Hepatocyte (in vitro differentiated cells): ENCODE measurements around the gene RREB1. TPM values are rescaled to one million over a fixed set of nuclear protein-coding genes. Genes with fewer than 3 reads are reported as not detected.

Source experiments
- DNase-seq: peaks from one replicate; pipeline ENCODE4 v3.0.0-alpha.2; 2016; ENCODE audit warnings: low spot score
- H2AFZ ChIP-seq: fragments of 200-600 bp; sonication (generic); 2 replicates; pipeline ENCODE4 v1.6.0; 2016; ENCODE audit warnings: antibody characterized with exemption, mild to moderate bottlenecking
- H3K27ac ChIP-seq: fragments of 200-600 bp; sonication (generic); 2 replicates; pipeline ENCODE4 v1.5.1; 2016; ENCODE audit warnings: mild to moderate bottlenecking
- H3K27me3 ChIP-seq: fragments of 200-600 bp; sonication (generic); 2 replicates; pipeline ENCODE4 v1.6.1; 2016
- H3K36me3 ChIP-seq: fragments of 200-600 bp; sonication (generic); replicated peaks from 2 replicates; pipeline ENCODE4 v1.5.1; 2016; ENCODE audit warnings: low read depth; ENCODE audit not compliant: insufficient read depth
- H3K4me1 ChIP-seq: fragments of 200-600 bp; sonication (generic); 2 replicates; pipeline ENCODE4 v1.5.1; 2016; ENCODE audit warnings: mild to moderate bottlenecking, moderate library complexity; ENCODE audit not compliant: insufficient read depth
- H3K4me2 ChIP-seq: fragments of 200-600 bp; sonication (generic); 2 replicates; pipeline ENCODE4 v1.6.0; 2016
- H3K4me3 ChIP-seq: fragments of 200-600 bp; sonication (generic); 2 replicates; pipeline ENCODE4 v1.5.1; 2016; ENCODE audit warnings: mild to moderate bottlenecking
- H3K79me2 ChIP-seq: fragments of 200-600 bp; sonication (generic); 2 replicates; pipeline ENCODE4 v1.6.0; 2017; ENCODE audit warnings: mild to moderate bottlenecking
- H3K9me2 ChIP-seq: fragments of 200-600 bp; sonication (generic); replicated peaks from 2 replicates; pipeline ENCODE4 v1.6.0; 2017; ENCODE audit warnings: mild to moderate bottlenecking; ENCODE audit not compliant: insufficient read depth
- H3K9me3 ChIP-seq: fragments of 200-600 bp; sonication (generic); 2 replicates; pipeline ENCODE4 v1.5.1; 2016; ENCODE audit warnings: low read depth, mild to moderate bottlenecking
- H4K20me1 ChIP-seq: fragments of 200-600 bp; sonication (generic); 2 replicates; pipeline ENCODE4 v1.6.0; 2016; ENCODE audit warnings: mild to moderate bottlenecking; ENCODE audit not compliant: insufficient read depth, poor library complexity, severe bottlenecking
- EZH2 ChIP-seq: fragments of 200-600 bp; sonication (generic); IDR thresholded peaks from 2 replicates; pipeline ENCODE4 v1.6.1; 2016; ENCODE audit warnings: antibody characterized with exemption, mild to moderate bottlenecking, borderline replicate concordance
- EZH2phosphoT487 ChIP-seq: fragments of 200-600 bp; sonication (generic); IDR thresholded peaks from one replicate; pipeline ENCODE4 v1.6.1; 2018; ENCODE audit warnings: antibody characterized with exemption, mild to moderate bottlenecking, low read depth, moderate library complexity; ENCODE audit not compliant: unreplicated experiment, severe bottlenecking
- WGBS: methylation state at CpG from one replicate; pipeline ENCODE4 v1.1.6; 2016; ENCODE audit warnings: low lambda C conversion rate; ENCODE audit errors: missing lambda C conversion rate; 5-methylcytosine and 5-hydroxymethylcytosine counted together
- polyA plus RNA-seq: library from polyadenylated mRNA; unstranded; fragments of >200 nt; fragmentation: Nextera tagmentation; extraction: Ambion mirVana; gene quantifications from 2 replicates; pipeline ENCODE4 v1.2.1, GENCODE V29; 2016
- total RNA-seq: library from RNA; depleted of rRNA; stranded (reverse); fragments of >200 nt; gene quantifications from 2 replicates; pipeline ENCODE4 v1.2.3, GENCODE V29; 2014
- TF ChIP-seq, protein P1 (sequence below): fragments of 200-600 bp; sonication (generic); IDR thresholded peaks from 2 replicates; pipeline ENCODE4 v1.5.1; 2016; ENCODE audit warnings: antibody characterized with exemption, mild to moderate bottlenecking; ENCODE audit not compliant: poor library complexity

The RREB1 gene
- total and polyA plus RNA-seq, 2 experiments from 2014 or later = 15.2 to 28.7 TPM

DNA sequence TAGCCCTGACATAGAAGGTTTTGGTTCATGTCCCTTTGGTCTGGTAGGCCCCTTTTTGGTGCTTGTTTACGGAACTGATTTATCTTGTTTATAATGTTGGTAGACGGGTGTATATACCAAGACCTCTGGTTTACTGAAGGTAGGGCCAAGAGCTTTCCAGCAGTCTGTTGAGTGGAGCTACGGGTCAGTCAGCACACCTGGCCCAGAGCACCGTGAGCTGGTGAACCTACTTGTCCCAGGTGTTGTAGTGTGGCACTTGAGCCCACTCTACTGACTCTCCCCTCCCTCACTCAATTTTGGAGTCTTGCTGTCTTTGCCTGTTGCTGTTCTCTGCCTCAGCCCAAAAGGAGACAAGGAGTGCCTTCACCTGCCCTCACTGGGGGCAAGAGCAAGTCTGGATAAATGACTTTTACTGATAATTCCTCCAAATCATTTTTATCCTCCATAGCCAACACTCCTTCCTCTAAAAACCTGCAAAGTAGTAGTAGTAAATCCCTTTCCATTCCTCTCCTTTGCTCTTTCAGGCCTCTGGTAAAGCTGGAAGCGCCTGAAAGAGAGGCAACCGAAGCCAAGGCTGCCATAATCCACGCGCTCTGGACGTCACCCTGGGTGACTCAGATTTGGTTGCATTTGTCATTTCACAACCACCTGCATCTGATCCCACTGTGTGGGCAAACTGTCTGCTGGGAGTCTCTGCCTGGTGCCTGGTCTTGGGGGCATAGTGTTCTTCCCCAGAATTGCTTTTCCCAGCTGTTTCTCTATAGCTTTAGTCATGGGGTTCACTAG, 22.2 kb downstream of the RREB1 start:
- Histone ChIP-seq H3K4me1 (peaks cover 2% of the 10 kb centered on the region), H3K9me2 (no peaks in the 10 kb centered on the region), H2AFZ (no peak overlapping the region), H3K4me2 (no peak overlapping the region), H3K27me3 (no peaks in the 10 kb centered on the region), H3K27ac (peak overlapping the region; percentile 50), H3K9me3 (no peaks in the 10 kb centered on the region), H4K20me1 (peaks cover 67% of the 10 kb centered on the region), H3K4me3 (no peak overlapping the region), H3K36me3 (no peaks in the 10 kb centered on the region), H3K79me2 (peaks cover 99% of the 10 kb centered on the region)
- 84% methylated on average over 9 of the region's 9 CpGs for WGBS
- no peak for TF ChIP-seq EZH2phosphoT487
- TF ChIP-seq, protein P1, sequence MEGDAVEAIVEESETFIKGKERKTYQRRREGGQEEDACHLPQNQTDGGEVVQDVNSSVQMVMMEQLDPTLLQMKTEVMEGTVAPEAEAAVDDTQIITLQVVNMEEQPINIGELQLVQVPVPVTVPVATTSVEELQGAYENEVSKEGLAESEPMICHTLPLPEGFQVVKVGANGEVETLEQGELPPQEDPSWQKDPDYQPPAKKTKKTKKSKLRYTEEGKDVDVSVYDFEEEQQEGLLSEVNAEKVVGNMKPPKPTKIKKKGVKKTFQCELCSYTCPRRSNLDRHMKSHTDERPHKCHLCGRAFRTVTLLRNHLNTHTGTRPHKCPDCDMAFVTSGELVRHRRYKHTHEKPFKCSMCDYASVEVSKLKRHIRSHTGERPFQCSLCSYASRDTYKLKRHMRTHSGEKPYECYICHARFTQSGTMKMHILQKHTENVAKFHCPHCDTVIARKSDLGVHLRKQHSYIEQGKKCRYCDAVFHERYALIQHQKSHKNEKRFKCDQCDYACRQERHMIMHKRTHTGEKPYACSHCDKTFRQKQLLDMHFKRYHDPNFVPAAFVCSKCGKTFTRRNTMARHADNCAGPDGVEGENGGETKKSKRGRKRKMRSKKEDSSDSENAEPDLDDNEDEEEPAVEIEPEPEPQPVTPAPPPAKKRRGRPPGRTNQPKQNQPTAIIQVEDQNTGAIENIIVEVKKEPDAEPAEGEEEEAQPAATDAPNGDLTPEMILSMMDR = no peak
- TF ChIP-seq EZH2 = no peak
- DNase-seq = no peak

DNA sequence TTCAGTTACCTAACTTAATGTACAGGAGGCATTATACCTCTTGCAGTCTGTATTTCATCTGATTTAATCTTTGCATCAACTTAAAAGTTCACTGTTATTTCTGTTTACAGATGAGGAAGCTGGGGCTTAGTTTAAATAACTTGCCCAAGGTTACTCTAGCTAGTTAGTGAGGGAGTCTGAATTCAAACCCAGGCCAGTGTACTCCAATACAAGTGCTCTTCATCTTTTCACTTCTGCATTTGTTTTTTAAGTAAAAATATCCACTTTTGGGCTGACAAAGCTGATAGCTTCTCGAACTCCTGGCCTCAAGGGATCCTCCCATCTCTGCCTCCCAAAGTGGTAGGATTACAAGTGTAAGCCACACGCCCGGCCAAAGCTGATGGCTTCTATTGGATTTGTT, 23.6 kb downstream of the RREB1 start:
- DNase-seq = no peak
- no peaks in the 10 kb centered on the region for H3K27me3 ChIP-seq
- peaks cover 99% of the 10 kb centered on the region for H3K79me2 ChIP-seq
- no peak overlapping the region for H3K4me3 ChIP-seq
- H3K4me1 ChIP-seq = no peaks in the 10 kb centered on the region
- peaks cover 62% of the 10 kb centered on the region for H4K20me1 ChIP-seq
- 92% methylated on average over 3 of the region's 3 CpGs for WGBS
- H3K27ac ChIP-seq = no peak overlapping the region
- no peak overlapping the region for H3K4me2 ChIP-seq
- H3K9me3 ChIP-seq = no peaks in the 10 kb centered on the region
- no peaks in the 10 kb centered on the region for H3K36me3 ChIP-seq
- no peak overlapping the region for H2AFZ ChIP-seq
- H3K9me2 ChIP-seq = no peaks in the 10 kb centered on the region
- TF ChIP-seq EZH2 = no peak
- no peak for TF ChIP-seq EZH2phosphoT487

DNA sequence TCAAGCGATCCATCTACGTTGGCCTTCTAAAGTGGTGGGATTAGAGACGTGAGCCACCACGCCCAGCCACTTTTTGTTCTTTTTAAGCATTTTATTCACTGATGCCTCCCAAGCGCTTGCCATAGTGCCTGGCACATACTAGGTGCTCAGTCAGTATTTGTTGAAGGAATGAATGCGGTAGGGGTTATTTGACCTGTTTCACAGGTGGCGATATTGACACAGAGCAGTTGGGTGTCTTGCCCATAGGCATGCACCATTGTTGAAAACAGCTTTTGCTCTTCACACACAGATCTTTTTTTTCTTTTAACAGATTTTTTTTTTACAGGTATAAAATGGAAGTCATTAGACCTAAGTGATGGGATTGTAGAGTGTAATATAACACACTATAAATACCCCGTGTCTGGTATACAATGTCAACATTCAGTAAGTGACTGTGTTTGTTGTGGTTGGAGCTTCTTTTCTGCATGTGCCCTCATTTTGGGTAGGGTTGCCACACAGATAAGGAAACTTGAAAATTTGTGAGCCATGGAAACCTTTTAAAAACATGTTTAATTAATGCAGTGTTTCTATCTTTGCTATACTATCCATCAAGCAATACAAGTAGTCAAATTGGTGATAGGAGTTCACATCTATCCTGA, 24.8 kb downstream of the RREB1 start:
- no peak overlapping the region for H3K4me3 ChIP-seq
- TF ChIP-seq EZH2phosphoT487 (no peak), EZH2 (no peak)
- TF ChIP-seq, protein P1 = no peak
- peaks cover 5% of the 10 kb centered on the region for H3K4me1 ChIP-seq
- H3K4me2 ChIP-seq = no peak overlapping the region
- H4K20me1 ChIP-seq = peaks cover 52% of the 10 kb centered on the region
- no peak overlapping the region for H3K27ac ChIP-seq
- H3K9me3 ChIP-seq = no peaks in the 10 kb centered on the region
- 88% methylated on average over 8 of the region's 8 CpGs for WGBS
- H3K79me2 ChIP-seq = peaks cover 99% of the 10 kb centered on the region
- H2AFZ ChIP-seq = no peak overlapping the region
- DNase-seq = no peak
- H3K9me2 ChIP-seq = no peaks in the 10 kb centered on the region
- H3K27me3 ChIP-seq = no peaks in the 10 kb centered on the region
- no peaks in the 10 kb centered on the region for H3K36me3 ChIP-seq

DNA sequence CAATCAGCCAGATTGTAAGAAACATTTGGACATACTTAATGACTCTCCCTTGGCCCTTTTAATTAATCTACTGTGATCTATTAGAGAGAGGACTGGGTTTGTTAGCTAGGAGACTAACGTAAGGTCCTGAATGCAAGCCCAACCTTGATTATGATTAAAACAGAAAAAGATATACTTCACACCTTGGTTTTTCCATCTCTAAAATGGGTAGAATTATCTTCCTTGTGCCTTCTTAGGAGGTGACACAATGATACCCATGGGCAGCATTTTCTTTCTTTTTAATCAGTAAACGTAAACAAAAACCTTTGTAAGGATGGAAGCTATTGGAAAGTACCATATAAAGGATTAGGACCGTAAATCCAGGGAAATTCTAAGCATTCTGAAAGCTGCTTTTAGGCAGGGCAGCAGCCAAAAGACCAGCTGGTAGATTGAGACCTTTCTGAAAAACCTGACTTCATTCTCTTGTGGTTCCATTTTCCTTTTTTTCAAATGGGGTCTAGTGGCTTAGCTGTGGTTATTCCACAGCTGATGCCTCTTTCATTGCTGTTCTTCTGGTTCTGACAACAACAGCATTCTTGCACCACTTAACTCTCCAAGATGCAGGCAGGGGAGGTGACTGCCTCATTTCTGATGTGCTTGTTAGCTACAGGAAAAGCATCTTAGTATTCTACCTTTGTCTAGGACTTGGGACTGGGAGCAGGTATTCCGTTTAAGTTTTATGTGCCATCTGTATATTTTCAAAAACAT, 27.4 kb downstream of the RREB1 start:
- Histone ChIP-seq H3K4me3 (no peak overlapping the region), H3K4me1 (peaks cover 20% of the 10 kb centered on the region), H3K9me2 (no peaks in the 10 kb centered on the region), H3K27me3 (no peaks in the 10 kb centered on the region), H3K9me3 (no peaks in the 10 kb centered on the region), H2AFZ (no peak overlapping the region), H3K79me2 (peaks cover 94% of the 10 kb centered on the region), H3K27ac (no peak overlapping the region), H3K4me2 (no peak overlapping the region), H3K36me3 (no peaks in the 10 kb centered on the region), H4K20me1 (peaks cover 29% of the 10 kb centered on the region)
- no peak for DNase-seq
- TF ChIP-seq EZH2phosphoT487 = no peak
- no peak for TF ChIP-seq EZH2
- TF ChIP-seq, protein P1 = no peak
- WGBS = 76% methylated on average over 4 of the region's 4 CpGs
